Mesodermal cell (in vitro differentiated cells): Measurements from ENCODE around the gene COL10A1.

ENCODE experiments used
- H3K27ac ChIP-seq: 2 replicates; pipeline ENCODE4 v1.7.0; 2013; ENCODE audit warnings: mild to moderate bottlenecking, low read depth, low read length, moderate library complexity; ENCODE audit not compliant: severe bottlenecking
- H3K36me3 ChIP-seq: 2 replicates; pipeline ENCODE4 v1.7.1; 2013; ENCODE audit warnings: mild to moderate bottlenecking, low read length, moderate library complexity; ENCODE audit not compliant: control insufficient read depth, insufficient read depth
- H3K4me1 ChIP-seq: one replicate; pipeline ENCODE4 v1.7.1; 2013; ENCODE audit warnings: mild to moderate bottlenecking, low read length; ENCODE audit not compliant: insufficient read depth, control insufficient read depth, poor library complexity, severe bottlenecking
- H3K4me3 ChIP-seq: 2 replicates; pipeline ENCODE4 v1.7.0; 2013; ENCODE audit warnings: low read length, control low read depth, mild to moderate bottlenecking; ENCODE audit not compliant: insufficient read depth, poor library complexity, severe bottlenecking; ENCODE audit errors: extremely low read depth
- H3K9me3 ChIP-seq: 2 replicates; pipeline ENCODE4 v1.7.1; 2013; ENCODE audit warnings: mild to moderate bottlenecking, low read length, moderate library complexity; ENCODE audit not compliant: control insufficient read depth
- WGBS, 2 experiments: methylation state at CpG; one replicate each; pipeline ENCODE4 v1.1.5; 2013; ENCODE audit warnings: missing lambda C conversion rate in 2 of 2; ENCODE audit not compliant: insufficient coverage in 2 of 2; 5-methylcytosine and 5-hydroxymethylcytosine counted together

Gene COL10A1

GRCh38 chr6:116156405-116157326 is 30.7 kb upstream of the COL10A1 start:
- H3K9me3 ChIP-seq, result no peaks in the 10 kb centered on the region
- no peak overlapping the region for H3K4me3 ChIP-seq
- H3K4me1 ChIP-seq, result no peaks in the 10 kb centered on the region
- H3K27ac ChIP-seq, result no peak overlapping the region
- H3K36me3 ChIP-seq, result no peaks in the 10 kb centered on the region
- WGBS, 2 experiments, result 92 to 93% methylated on average over 4 of the region's 7 CpGs

GRCh38 chr6:116154887-116155286 is 29.0 kb upstream of the COL10A1 start:
- Histone ChIP-seq H3K36me3 (no peaks in the 10 kb centered on the region), H3K4me1 (no peaks in the 10 kb centered on the region), H3K9me3 (no peaks in the 10 kb centered on the region), H3K27ac (no peak overlapping the region), H3K4me3 (no peak overlapping the region)
- WGBS, 2 experiments, result 93% methylated on average over 1 of the region's 2 CpGs; no CpG with 5 or more reads in 1 of the 2 experiments

GRCh38 chr6:116152620-116153019 is 26.7 kb upstream of the COL10A1 start:
- no peak overlapping the region for H3K4me3 ChIP-seq
- no peak overlapping the region for H3K27ac ChIP-seq

DNA sequence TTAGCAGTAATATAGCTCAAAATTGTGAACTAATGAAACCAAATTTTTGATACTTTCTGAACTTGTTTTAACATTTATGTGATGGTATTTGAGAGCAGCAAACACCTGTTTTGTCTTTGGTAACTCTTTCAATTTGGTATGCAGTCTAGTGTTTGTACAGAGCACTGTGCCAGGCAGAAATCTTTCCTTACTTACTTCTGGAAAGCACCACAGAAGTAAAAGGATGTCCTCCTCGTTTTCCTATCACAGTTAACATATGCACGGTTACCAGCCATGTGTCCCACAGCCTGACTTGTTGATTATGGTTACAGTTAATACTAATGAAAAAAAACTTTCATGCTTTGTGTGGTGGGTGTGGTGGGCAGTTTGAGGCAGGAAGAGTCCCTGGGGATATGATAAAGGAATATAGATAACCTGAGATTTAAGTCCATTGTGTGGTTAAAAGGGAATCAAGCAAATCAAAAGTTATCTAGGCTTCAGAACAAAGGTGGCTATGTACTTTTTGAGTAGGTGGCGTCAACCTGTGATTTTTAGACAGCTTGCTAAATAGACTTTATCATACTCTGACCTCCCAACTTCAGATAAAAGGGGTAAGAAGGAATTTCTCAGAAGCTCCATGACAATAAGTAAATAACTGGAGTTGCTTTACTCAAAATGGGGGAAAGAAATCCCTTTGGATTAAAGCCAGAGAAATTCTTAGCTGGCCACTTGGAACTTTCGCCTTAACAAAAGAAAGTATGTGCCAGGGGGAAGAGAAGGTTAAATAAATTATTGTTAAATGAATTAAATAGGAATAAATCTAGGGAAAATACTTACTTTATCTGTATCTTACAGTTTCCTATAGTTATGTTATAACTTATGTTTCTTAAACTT is 20.1 kb upstream of the COL10A1 start:
- 94% methylated on average over 2 of the region's 4 CpGs; no CpG with 5 or more reads in 1 of the 2 experiments for WGBS, 2 experiments
- no peak overlapping the region for H3K4me3 ChIP-seq
- no peaks in the 10 kb centered on the region for H3K36me3 ChIP-seq
- H3K9me3 ChIP-seq, result no peaks in the 10 kb centered on the region
- no peak overlapping the region for H3K27ac ChIP-seq
- no peaks in the 10 kb centered on the region for H3K4me1 ChIP-seq

More at GRCh38 chr6:116152620-116153019, 26.7 kb upstream of the COL10A1 start:
- no peaks in the 10 kb centered on the region for H3K4me1 ChIP-seq
- H3K9me3 ChIP-seq, result no peaks in the 10 kb centered on the region
- no CpG with 5 or more reads among the region's 1 CpG for WGBS, 2 experiments
- H3K36me3 ChIP-seq, result no peaks in the 10 kb centered on the region

GRCh38 chr6:116144605-116145004 is 18.7 kb upstream of the COL10A1 start:
- 75 to 81% methylated on average over 2 to 3 of the region's 3 CpGs for WGBS, 2 experiments
- no peak overlapping the region for H3K4me3 ChIP-seq

GRCh38 chr6:116139917-116140316 is 14.0 kb upstream of the COL10A1 start:
- no peaks in the 10 kb centered on the region for H3K36me3 ChIP-seq
- H3K9me3 ChIP-seq, result no peaks in the 10 kb centered on the region
- H3K4me1 ChIP-seq, result no peaks in the 10 kb centered on the region
- H3K4me3 ChIP-seq, result no peak overlapping the region
- no peak overlapping the region for H3K27ac ChIP-seq
- 73 to 94% methylated on average over 4 of the region's 4 CpGs for WGBS, 2 experiments

More at GRCh38 chr6:116144605-116145004, 18.7 kb upstream of the COL10A1 start:
- no peaks in the 10 kb centered on the region for H3K36me3 ChIP-seq
- no peaks in the 10 kb centered on the region for H3K9me3 ChIP-seq
- H3K4me1 ChIP-seq, result no peaks in the 10 kb centered on the region
- H3K27ac ChIP-seq, result no peak overlapping the region

DNA sequence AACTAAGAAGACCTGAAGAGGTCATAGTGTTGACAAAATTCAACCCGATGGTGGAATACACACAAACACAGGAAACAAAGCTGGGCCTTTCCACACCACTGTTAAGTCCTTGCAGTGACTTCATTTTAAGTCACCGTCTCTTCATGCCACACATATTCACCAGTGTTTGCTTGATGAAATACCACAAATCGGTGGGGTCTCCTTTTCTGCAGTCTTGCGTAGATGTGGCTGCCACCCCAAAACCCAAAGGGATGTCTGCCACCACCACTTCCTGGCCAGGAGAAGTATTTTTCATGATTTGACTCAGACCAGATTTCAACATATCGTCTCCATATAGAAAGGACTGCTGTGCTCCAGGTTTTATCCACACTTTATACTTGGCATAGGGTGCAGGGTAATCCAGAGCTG is 11.0 kb upstream of the COL10A1 start:
- no peaks in the 10 kb centered on the region for H3K4me1 ChIP-seq
- H3K36me3 ChIP-seq, result no peaks in the 10 kb centered on the region
- 90 to 100% methylated on average over 4 of the region's 5 CpGs for WGBS, 2 experiments
- H3K4me3 ChIP-seq, result no peak overlapping the region
- H3K27ac ChIP-seq, result no peak overlapping the region
- no peaks in the 10 kb centered on the region for H3K9me3 ChIP-seq

GRCh38 chr6:116136373-116136772 is 10.4 kb upstream of the COL10A1 start:
- no peaks in the 10 kb centered on the region for H3K4me1 ChIP-seq
- no peaks in the 10 kb centered on the region for H3K9me3 ChIP-seq
- no CpG with 5 or more reads among the region's 1 CpG for WGBS, 2 experiments
- H3K36me3 ChIP-seq, result no peaks in the 10 kb centered on the region
- H3K27ac ChIP-seq, result no peak overlapping the region
- H3K4me3 ChIP-seq, result no peak overlapping the region

GRCh38 chr6:116133453-116133852 is 7.5 kb upstream of the COL10A1 start:
- 75% methylated on average over 2 of the region's 3 CpGs; no CpG with 5 or more reads in 1 of the 2 experiments for WGBS, 2 experiments
- no peaks in the 10 kb centered on the region for H3K4me1 ChIP-seq
- H3K4me3 ChIP-seq, result no peak overlapping the region
- no peaks in the 10 kb centered on the region for H3K9me3 ChIP-seq
- H3K36me3 ChIP-seq, result no peaks in the 10 kb centered on the region
- no peak overlapping the region for H3K27ac ChIP-seq

DNA sequence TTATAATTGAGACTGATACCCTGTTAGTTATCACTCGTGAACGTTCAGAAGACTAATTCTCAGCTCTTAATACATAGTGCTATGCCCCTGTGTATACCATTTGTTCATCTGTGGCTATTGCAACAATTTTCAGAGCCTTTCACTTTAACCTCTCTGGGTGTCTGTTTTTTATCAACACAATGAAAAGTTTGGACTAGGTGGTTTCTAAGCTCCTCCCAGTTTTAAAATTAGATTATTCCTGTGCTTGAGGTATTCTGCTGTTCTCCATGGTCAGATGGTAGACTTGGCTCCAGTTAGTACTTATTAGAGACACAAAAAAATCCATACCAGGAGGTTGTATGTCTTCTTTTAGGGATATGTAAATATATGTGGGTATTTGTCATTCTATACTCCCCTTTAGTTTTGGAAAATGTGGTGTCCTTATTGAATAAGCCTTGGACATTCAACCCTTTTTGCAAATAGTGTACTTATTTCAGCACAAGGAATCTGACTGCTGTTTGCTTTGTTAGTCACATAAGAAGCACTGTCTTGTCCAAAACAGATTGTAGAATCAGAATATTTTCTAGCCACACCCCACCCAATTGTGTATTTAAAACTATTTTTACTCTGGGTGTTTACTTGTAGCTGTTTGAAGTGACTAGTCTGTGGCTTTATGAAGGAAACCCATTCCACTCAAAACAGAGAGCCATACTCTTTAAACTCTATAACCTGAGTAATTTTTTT is 2.0 kb upstream of the COL10A1 start:
- H3K4me1 ChIP-seq, result no peaks in the 10 kb centered on the region

More for the DNA sequence above, 2.0 kb upstream of the COL10A1 start:
- H3K9me3 ChIP-seq, result no peaks in the 10 kb centered on the region
- H3K36me3 ChIP-seq, result no peaks in the 10 kb centered on the region
- 92% methylated on average over 2 of the region's 2 CpGs; no CpG with 5 or more reads in 1 of the 2 experiments for WGBS, 2 experiments
- H3K27ac ChIP-seq, result no peak overlapping the region
- H3K4me3 ChIP-seq, result no peak overlapping the region
